GM12872 (cell line): ENCODE measurements around the gene RASGRP1.

ENCODE experiments used
- CTCF ChIP-seq: IDR thresholded peaks from 3 replicates; pipeline ENCODE4 v1.5.1; 2011; ENCODE audit warnings: low read depth, mild to moderate bottlenecking, low read length, moderate library complexity; ENCODE audit not compliant: insufficient read depth

Gene RASGRP1

GRCh38 chr15:38557921-38558320 is 6.7 kb downstream of the RASGRP1 start:
- no peak for TF ChIP-seq CTCF

DNA sequence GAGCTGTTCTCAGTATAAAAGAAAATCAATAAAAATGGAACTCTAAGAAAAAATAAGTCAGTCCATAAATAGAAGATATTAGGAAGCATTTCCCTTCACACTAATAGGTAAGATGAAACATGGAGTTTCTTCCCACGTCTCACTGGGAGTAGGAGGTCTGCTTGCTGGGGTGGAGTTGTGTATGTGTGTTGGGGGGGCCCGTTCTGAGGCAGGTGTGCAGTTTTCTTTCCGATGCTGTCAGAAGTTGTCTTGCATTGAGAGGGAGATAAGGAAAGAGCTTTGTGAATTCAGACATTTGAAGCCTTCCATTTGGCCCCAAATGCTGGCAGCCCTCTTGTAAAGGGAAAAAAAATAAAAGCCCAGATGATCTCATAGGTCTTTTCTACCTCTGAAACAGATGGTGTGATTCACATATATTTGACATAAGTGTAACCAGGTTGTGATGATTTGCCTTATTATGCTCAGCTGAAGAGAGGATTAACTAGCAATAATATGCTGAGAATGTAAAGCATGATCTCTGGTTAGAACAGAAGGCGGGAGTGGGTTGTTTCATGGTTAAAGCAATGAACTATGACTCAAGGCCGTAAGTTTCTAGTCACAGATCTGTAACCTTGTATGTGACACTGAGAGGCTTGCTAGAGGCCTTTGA is 8.8 kb downstream of the RASGRP1 start:
- TF ChIP-seq CTCF = no peak

DNA sequence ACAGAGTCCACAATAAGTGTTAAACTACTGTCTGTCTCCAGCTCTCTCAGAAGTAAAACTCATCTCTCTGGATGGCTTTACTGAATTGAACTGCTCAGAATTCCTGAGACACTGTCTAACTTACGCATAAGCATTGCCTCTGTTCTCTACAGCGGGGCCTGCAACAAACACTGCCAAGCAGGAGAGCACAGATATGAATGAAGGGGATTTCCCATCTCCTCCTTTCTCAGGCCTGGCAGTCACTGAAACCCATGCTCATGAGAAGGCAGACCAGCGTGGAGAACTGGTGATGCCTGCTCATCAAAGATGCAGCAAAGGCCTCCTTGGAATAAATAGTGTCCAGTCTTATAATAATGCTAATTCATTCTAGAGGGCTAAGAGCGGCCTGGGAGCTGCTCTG is 10.3 kb downstream of the RASGRP1 start:
- no peak for TF ChIP-seq CTCF

- no peak for TF ChIP-seq CTCF
These were observed 11.5 kb downstream of the RASGRP1 start for GRCh38 chr15:38553071-38553470.

- no peak for TF ChIP-seq CTCF
These were observed 12.6 kb downstream of the RASGRP1 start for GRCh38 chr15:38551720-38552648.

DNA sequence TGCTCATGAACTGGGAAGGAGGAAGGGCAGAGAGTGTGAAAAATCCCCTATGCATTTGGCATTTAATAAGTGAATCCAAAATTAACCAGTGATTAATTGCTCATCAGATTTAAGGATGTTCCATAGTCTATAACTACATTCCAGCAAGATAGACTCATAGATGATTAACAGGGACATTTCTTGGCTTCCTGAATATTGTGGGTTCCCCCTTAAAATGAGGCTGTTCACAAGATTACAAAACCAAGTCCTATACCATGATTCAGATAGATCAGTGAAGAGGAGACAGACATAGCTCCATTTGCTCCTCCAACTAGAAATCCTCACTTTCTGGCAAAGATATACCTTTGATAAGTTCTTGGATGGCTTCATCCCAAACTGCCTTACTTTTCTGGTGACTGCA is 15.4 kb downstream of the RASGRP1 start:
- no peak for TF ChIP-seq CTCF

GRCh38 chr15:38547255-38547997 is 17.2 kb downstream of the RASGRP1 start:
- no peak for TF ChIP-seq CTCF
